CD4-positive, alpha-beta T cell (primary cell): ENCODE data around the gene LRP10. TPM values are rescaled to one million over a fixed set of nuclear protein-coding genes. Genes with fewer than 3 reads are reported as not detected.

Experiments
- ATAC-seq: fragments of 200-7000 bp; cut with Tn5 transposase; one replicate; pipeline ENCODE4 v1.10.0; 2022; ENCODE audit warnings: mild to moderate bottlenecking; ENCODE audit not compliant: poor library complexity
- CTCF ChIA-PET: fragments of 350-600 bp; sonication (Branson Sonifier 250); formaldehyde crosslinking; loops from one replicate; lab custom pipeline; 2021; ENCODE audit warnings: antibody characterized with exemption, inconsistent platforms; lab: Charles Lee
- POLR2A ChIA-PET: fragments of 350-600 bp; sonication (Branson Sonifier 250); formaldehyde crosslinking; loops from one replicate; lab custom pipeline; 2021; ENCODE audit warnings: antibody characterized with exemption, inconsistent platforms; lab: Charles Lee
- DNase-seq, 14 experiments: peaks; one replicate each; pipeline ENCODE4 v3.0.0-alpha.2; 2013 to 2020; ENCODE audit warnings: mixed read lengths in 2 of 14
- H3K27ac ChIP-seq, 2 donors: one replicate each; pipeline versions ENCODE4 v1.5.1 to v1.7.0; 2013; ENCODE audit warnings: low read length in 2 of 2, low read depth in 1 of 2, mild to moderate bottlenecking in 1 of 2
- H3K27me3 ChIP-seq, 2 experiments: 1 replicate in 1 of 2; 2 replicates in 1 of 2; pipeline versions ENCODE4 v1.6.1 to v1.7.0; 2013; ENCODE audit warnings: low read length in 2 of 2, control low read depth in 1 of 2, mild to moderate bottlenecking in 1 of 2, moderate library complexity in 1 of 2; ENCODE audit not compliant: insufficient read depth in 2 of 2, control insufficient read depth in 1 of 2
- H3K36me3 ChIP-seq: one replicate; pipeline ENCODE4 v1.6.1; 2013; ENCODE audit warnings: low read length, control low read depth; ENCODE audit not compliant: insufficient read depth
- H3K4me1 ChIP-seq: one replicate; pipeline ENCODE4 v1.6.1; 2013; ENCODE audit warnings: low read length, control low read depth; ENCODE audit not compliant: insufficient read depth
- H3K4me3 ChIP-seq: one replicate; pipeline ENCODE4 v1.5.1; 2013; ENCODE audit warnings: mild to moderate bottlenecking, low read length, moderate library complexity
- H3K9me3 ChIP-seq, 2 experiments: 1 replicate in 1 of 2; 2 replicates in 1 of 2; pipeline versions ENCODE4 v1.6.1 to v1.7.0; 2013; ENCODE audit warnings: low read length in 2 of 2, mild to moderate bottlenecking in 2 of 2, control low read depth in 1 of 2, moderate library complexity in 1 of 2; ENCODE audit not compliant: control insufficient read depth in 1 of 2, insufficient read depth in 1 of 2
- H3K27ac Mint-ChIP-seq: one replicate; pipeline ENCODE4 v1.8.0; 2020; ENCODE audit warnings: mixed read lengths
- H3K27me3 Mint-ChIP-seq: one replicate; pipeline ENCODE4 v1.8.0; 2021; ENCODE audit warnings: mixed read lengths
- H3K36me3 Mint-ChIP-seq: one replicate; pipeline ENCODE4 v1.8.0; 2021; ENCODE audit warnings: low read depth, mixed read lengths
- H3K4me1 Mint-ChIP-seq: one replicate; pipeline ENCODE4 v1.8.0; 2021; ENCODE audit warnings: low read depth, mixed read lengths
- H3K4me3 Mint-ChIP-seq: one replicate; pipeline ENCODE4 v1.8.0; 2020; ENCODE audit warnings: mild to moderate bottlenecking, mixed read lengths
- H3K9me3 Mint-ChIP-seq: one replicate; pipeline ENCODE4 v1.8.0; 2020; ENCODE audit warnings: mixed read lengths
- intact Hi-C, 2 experiments: fragments of 100-400 bp; cut with DNase I in 1 of 2; cut with micrococcal nuclease in 1 of 2; formaldehyde crosslinking; loops; one replicate each; pipeline versions ENCODE4 v1.15.1 to v1.9.0; 2023 to 2025; cut with DNase I, micrococcal nuclease
- total RNA-seq, 174 experiments: library from RNA in 2 of 174; stranded (reverse) in 2 of 174; gene quantifications; one replicate each; pipeline ENCODE4 v1.2.3 and lab custom pipeline; 2021 to 2026
- TF ChIP-seq, protein P1 (sequence below): fragments of 200-600 bp; IDR thresholded peaks from one replicate; pipeline ENCODE4 v1.8.0; 2022; ENCODE audit warnings: antibody characterized with exemption, mild to moderate bottlenecking

The LRP10 gene
- total RNA-seq, 2 experiments from 2014 or later: 52.4 to 54.6 TPM

- ATAC-seq (no peak), DNase-seq (peak in 2 of 14 experiments; percentile 42 to 48)
- peak overlapping the region; percentile 88 for H3K4me3 Mint-ChIP-seq
- no peaks in the 10 kb centered on the region for H3K9me3 Mint-ChIP-seq
- intact Hi-C loops: loop anchor here in 1 of 2 experiments (2.0 to 5.0 kb wide), 3 partner anchors 27 to 329 kb away; partner anchors contain the start of gene OXA1L
- H3K4me1 Mint-ChIP-seq: peaks cover 59% of the 10 kb centered on the region
- H3K27me3 Mint-ChIP-seq: peaks cover 4% of the 10 kb centered on the region
- Histone ChIP-seq H3K4me3 (no peak overlapping the region), H3K27ac (no peak overlapping the region), H3K4me1 (peaks cover 41% of the 10 kb centered on the region), H3K9me3 (no peaks in the 10 kb centered on the region), H3K27me3 (no peaks in the 10 kb centered on the region), H3K36me3 (peaks cover 16% of the 10 kb centered on the region)
- H3K36me3 Mint-ChIP-seq: peaks cover 61% of the 10 kb centered on the region
- CTCF ChIA-PET: interaction anchor here (0.7 to 2.1 kb wide), 5 partner anchors 12 to 93 kb away, joined by 3 to 5 read pairs (median 3); no protein-coding TSS in a partner anchor
- peak overlapping the region; percentile 100 for H3K27ac Mint-ChIP-seq
- TF ChIP-seq, protein P1, sequence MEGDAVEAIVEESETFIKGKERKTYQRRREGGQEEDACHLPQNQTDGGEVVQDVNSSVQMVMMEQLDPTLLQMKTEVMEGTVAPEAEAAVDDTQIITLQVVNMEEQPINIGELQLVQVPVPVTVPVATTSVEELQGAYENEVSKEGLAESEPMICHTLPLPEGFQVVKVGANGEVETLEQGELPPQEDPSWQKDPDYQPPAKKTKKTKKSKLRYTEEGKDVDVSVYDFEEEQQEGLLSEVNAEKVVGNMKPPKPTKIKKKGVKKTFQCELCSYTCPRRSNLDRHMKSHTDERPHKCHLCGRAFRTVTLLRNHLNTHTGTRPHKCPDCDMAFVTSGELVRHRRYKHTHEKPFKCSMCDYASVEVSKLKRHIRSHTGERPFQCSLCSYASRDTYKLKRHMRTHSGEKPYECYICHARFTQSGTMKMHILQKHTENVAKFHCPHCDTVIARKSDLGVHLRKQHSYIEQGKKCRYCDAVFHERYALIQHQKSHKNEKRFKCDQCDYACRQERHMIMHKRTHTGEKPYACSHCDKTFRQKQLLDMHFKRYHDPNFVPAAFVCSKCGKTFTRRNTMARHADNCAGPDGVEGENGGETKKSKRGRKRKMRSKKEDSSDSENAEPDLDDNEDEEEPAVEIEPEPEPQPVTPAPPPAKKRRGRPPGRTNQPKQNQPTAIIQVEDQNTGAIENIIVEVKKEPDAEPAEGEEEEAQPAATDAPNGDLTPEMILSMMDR: no peak
- POLR2A ChIA-PET: interaction anchor here (5.6 kb wide), 1 partner anchor 14 kb away, joined by 68 read pairs; the partner anchor contains the start of gene PRMT5
Observed at GRCh38 chr14:22915886-22916521, 44.5 kb downstream of the LRP10 start.

GRCh38 chr14:22918804-22919600 is 47.5 kb downstream of the LRP10 start, which contains the start of gene RBM23:
Gene RBM23, minus strand, starts transcription at chr14:22919149.
- peak within 1 kb of the TSS; percentile 100 for H3K27ac Mint-ChIP-seq
- Histone ChIP-seq H3K36me3 (peaks cover 34% of the 10 kb centered on the region), H3K27me3 (no peaks in the 10 kb centered on the region), H3K27ac (peak within 1 kb of the TSS; percentile 99 to 100), H3K4me1 (peaks cover 38% of the 10 kb centered on the region), H3K4me3 (peak within 1 kb of the TSS; percentile 74), H3K9me3 (no peaks in the 10 kb centered on the region)
- H3K36me3 Mint-ChIP-seq: peaks cover 71% of the 10 kb centered on the region
- ATAC-seq: peak; percentile 84
- TF ChIP-seq, protein P1: no peak
- no peaks in the 10 kb centered on the region for H3K9me3 Mint-ChIP-seq
- ChIA-PET CTCF (interaction anchor here (1.0 to 3.4 kb wide), 9 partner anchors 11 to 362 kb away, joined by 3 to 16 read pairs (median 4); partner anchors contain the start of genes LRP10 and PRMT5), POLR2A (interaction anchor here (0.7 to 5.6 kb wide), 18 partner anchors 9 to 363 kb away, joined by 3 to 68 read pairs (median 10); partner anchors contain the start of genes ACIN1, C14orf119, DAD1 and HAUS4)
- peak within 1 kb of the TSS; percentile 88 for H3K4me3 Mint-ChIP-seq
- H3K27me3 Mint-ChIP-seq: peaks cover 4% of the 10 kb centered on the region
- peak; percentile 99 to 100 (median 100) for DNase-seq
- peaks cover 50% of the 10 kb centered on the region for H3K4me1 Mint-ChIP-seq
- intact Hi-C loops: loop anchor here (1.0 to 5.0 kb wide), 3 partner anchors 10 to 152 kb away; partner anchors contain the start of genes LRP10 (in 2 of the 2), PRMT5 (in 2 of the 2) and OXA1L (in 1 of the 2)

DNA sequence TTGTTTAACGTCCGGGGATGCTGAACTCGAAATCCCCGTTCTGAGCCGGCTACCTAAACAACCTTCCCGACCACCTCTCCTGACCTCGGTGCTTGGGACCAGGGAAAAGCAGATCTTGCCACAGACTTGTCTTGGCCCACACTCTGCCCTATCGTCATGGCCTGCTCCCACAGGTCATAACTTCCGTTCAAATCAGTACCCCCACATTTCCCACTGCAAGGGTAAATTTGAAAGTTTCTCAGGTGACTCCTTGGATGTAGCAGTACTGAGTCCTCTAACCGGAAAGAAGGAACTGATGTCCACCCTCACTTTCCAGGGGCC is 48.0 kb downstream of the LRP10 start:
- POLR2A ChIA-PET: interaction anchor here (1.0 to 5.6 kb wide), 12 partner anchors 8 to 363 kb away, joined by 4 to 68 read pairs (median 14); partner anchors contain the start of genes ACIN1, C14orf119, DAD1 and HAUS4
- intact Hi-C loops: loop anchor here (1.0 to 5.0 kb wide), 3 partner anchors 10 to 152 kb away; partner anchors contain the start of genes LRP10 (in 2 of the 2), PRMT5 (in 2 of the 2) and OXA1L (in 1 of the 2)
- CTCF ChIA-PET: interaction anchor here (0.6 to 3.4 kb wide), 10 partner anchors 10 to 363 kb away, joined by 3 to 16 read pairs (median 5); partner anchors contain the start of gene PRMT5
- no peaks in the 10 kb centered on the region for H3K27me3 ChIP-seq
- Mint-ChIP-seq H3K36me3 (peaks cover 73% of the 10 kb centered on the region), H3K4me1 (peaks cover 47% of the 10 kb centered on the region), H3K4me3 (peak overlapping the region; percentile 88), H3K27me3 (peaks cover 4% of the 10 kb centered on the region), H3K27ac (peak overlapping the region; percentile 100), H3K9me3 (no peaks in the 10 kb centered on the region)
- H3K4me3 ChIP-seq: peak overlapping the region; percentile 60
- H3K9me3 ChIP-seq: no peaks in the 10 kb centered on the region
- H3K27ac ChIP-seq: peak overlapping the region; percentile 85 to 98
- peaks cover 38% of the 10 kb centered on the region for H3K4me1 ChIP-seq
- no peak for DNase-seq
- peaks cover 37% of the 10 kb centered on the region for H3K36me3 ChIP-seq
- TF ChIP-seq, protein P1: no peak
- no peak for ATAC-seq
